K562 (cell line): ENCODE data around the gene SPRYD3.

Experiments used
- ATF7 ChIP-seq: fragments of 450-650 bp; IDR thresholded peaks from 2 replicates; pipeline ENCODE4 v1.7.1; 2014; ENCODE audit warnings: mild to moderate bottlenecking, moderate library complexity
- POLR3G ChIP-seq: IDR thresholded peaks from 2 replicates; pipeline ENCODE4 v1.6.1; 2011; ENCODE audit not compliant: insufficient read length, insufficient replicate concordance; ENCODE audit errors: extremely low read depth
- RBM39 ChIP-seq: fragments of 200-400 bp; formaldehyde crosslinking; optimal IDR thresholded peaks from 2 replicates; pipeline ENCODE3; 2018; ENCODE audit warnings: low read depth, low read length
- RFX1 ChIP-seq: fragments of 450-650 bp; IDR thresholded peaks from 2 replicates; pipeline ENCODE4 v1.6.1; 2016; ENCODE audit warnings: mild to moderate bottlenecking, moderate library complexity
- SMC3 ChIP-seq: conservative IDR thresholded peaks from 2 replicates; pipeline ENCODE4 v1.6.1; 2011; ENCODE audit warnings: low read depth, low read length, improper control_type of control experiment; ENCODE audit not compliant: insufficient read depth
- ZFX ChIP-seq: sonication (generic); formaldehyde crosslinking; IDR thresholded peaks from 2 replicates; pipeline ENCODE4 v1.8.0; 2022; ENCODE audit warnings: mild to moderate bottlenecking, missing genetic modification reagents, moderate library complexity
- TF ChIP-seq, protein P1 (sequence below), 3 experiments: IDR thresholded peaks in 2 of 3; conservative IDR thresholded peaks in 1 of 3; 2 replicates each; pipeline ENCODE4 v1.5.1; 2011 to 2012; ENCODE audit warnings: low read length in 3 of 3, mild to moderate bottlenecking in 3 of 3, control low read depth in 2 of 3, improper control_type of control experiment in 1 of 3, inconsistent platforms in 1 of 3, low read depth in 1 of 3, mixed read lengths in 1 of 3, moderate library complexity in 1 of 3; ENCODE audit not compliant: insufficient read depth in 2 of 3
- TF ChIP-seq, protein P2 (sequence below): fragments of 450-650 bp; formaldehyde crosslinking; IDR thresholded peaks from 2 replicates; pipeline ENCODE4 v1.4.0; 2022; ENCODE audit warnings: mild to moderate bottlenecking, moderate library complexity
- TF ChIP-seq, protein P3 (sequence below): fragments of 250-450 bp; sonication (Bioruptor Pico); IDR thresholded peaks from 2 replicates; pipeline ENCODE4 v1.4.0; 2020; ENCODE audit warnings: mild to moderate bottlenecking, moderate library complexity
- TF ChIP-seq, protein P4 (sequence below): fragments of 450-650 bp; IDR thresholded peaks from 2 replicates; pipeline ENCODE4 v1.6.1; 2017; ENCODE audit warnings: mild to moderate bottlenecking, moderate library complexity

DNA sequence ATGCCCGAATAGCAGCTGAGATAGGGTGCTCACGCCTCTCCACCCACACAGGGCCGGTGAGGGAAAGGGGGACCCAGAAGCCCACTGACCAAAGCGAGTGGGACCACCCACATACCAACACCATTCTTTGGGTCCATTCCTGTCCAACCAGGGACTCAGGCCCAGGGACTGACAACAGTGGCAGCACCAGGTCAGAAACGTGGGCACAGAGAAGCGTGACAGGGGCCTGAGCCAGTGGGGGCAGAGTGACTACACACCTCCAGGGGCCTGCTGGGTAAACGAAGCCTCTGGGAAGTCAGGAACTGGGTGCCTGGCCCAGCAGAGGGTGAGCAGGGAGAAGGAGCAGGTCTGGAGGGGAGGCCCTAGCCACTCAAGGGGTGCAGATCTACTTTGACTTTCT lies 13.7 kb downstream of the SPRYD3 start:
- TF ChIP-seq ZFX (CRISPR knock-in tag), result no peak
- TF ChIP-seq, protein P1, sequence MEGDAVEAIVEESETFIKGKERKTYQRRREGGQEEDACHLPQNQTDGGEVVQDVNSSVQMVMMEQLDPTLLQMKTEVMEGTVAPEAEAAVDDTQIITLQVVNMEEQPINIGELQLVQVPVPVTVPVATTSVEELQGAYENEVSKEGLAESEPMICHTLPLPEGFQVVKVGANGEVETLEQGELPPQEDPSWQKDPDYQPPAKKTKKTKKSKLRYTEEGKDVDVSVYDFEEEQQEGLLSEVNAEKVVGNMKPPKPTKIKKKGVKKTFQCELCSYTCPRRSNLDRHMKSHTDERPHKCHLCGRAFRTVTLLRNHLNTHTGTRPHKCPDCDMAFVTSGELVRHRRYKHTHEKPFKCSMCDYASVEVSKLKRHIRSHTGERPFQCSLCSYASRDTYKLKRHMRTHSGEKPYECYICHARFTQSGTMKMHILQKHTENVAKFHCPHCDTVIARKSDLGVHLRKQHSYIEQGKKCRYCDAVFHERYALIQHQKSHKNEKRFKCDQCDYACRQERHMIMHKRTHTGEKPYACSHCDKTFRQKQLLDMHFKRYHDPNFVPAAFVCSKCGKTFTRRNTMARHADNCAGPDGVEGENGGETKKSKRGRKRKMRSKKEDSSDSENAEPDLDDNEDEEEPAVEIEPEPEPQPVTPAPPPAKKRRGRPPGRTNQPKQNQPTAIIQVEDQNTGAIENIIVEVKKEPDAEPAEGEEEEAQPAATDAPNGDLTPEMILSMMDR (IDR thresholded peaks at IDR 0.05 in 2 of 3, conservative IDR thresholded peaks at IDR 0.05 in 1 of 3; ENCODE audit: insufficient read depth in 2 of 3, low read depth in 1 of 3, low read length in 3 of 3), result no peak
- TF ChIP-seq RFX1, result no peak
- TF ChIP-seq RBM39, result no peak
- no peak for TF ChIP-seq SMC3
- TF ChIP-seq, protein P2, sequence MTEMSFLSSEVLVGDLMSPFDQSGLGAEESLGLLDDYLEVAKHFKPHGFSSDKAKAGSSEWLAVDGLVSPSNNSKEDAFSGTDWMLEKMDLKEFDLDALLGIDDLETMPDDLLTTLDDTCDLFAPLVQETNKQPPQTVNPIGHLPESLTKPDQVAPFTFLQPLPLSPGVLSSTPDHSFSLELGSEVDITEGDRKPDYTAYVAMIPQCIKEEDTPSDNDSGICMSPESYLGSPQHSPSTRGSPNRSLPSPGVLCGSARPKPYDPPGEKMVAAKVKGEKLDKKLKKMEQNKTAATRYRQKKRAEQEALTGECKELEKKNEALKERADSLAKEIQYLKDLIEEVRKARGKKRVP (CRISPR knock-in tag), result no peak
- TF ChIP-seq ATF7, result no peak
- TF ChIP-seq, protein P3, sequence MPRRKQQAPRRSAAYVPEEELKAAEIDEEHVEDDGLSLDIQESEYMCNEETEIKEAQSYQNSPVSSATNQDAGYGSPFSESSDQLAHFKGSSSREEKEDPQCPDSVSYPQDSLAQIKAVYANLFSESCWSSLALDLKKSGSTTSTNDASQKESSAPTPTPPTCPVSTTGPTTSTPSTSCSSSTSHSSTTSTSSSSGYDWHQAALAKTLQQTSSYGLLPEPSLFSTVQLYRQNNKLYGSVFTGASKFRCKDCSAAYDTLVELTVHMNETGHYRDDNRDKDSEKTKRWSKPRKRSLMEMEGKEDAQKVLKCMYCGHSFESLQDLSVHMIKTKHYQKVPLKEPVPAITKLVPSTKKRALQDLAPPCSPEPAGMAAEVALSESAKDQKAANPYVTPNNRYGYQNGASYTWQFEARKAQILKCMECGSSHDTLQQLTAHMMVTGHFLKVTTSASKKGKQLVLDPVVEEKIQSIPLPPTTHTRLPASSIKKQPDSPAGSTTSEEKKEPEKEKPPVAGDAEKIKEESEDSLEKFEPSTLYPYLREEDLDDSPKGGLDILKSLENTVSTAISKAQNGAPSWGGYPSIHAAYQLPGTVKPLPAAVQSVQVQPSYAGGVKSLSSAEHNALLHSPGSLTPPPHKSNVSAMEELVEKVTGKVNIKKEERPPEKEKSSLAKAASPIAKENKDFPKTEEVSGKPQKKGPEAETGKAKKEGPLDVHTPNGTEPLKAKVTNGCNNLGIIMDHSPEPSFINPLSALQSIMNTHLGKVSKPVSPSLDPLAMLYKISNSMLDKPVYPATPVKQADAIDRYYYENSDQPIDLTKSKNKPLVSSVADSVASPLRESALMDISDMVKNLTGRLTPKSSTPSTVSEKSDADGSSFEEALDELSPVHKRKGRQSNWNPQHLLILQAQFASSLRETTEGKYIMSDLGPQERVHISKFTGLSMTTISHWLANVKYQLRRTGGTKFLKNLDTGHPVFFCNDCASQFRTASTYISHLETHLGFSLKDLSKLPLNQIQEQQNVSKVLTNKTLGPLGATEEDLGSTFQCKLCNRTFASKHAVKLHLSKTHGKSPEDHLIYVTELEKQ (CRISPR knock-in tag), result no peak
- no peak for TF ChIP-seq POLR3G
- TF ChIP-seq, protein P4, sequence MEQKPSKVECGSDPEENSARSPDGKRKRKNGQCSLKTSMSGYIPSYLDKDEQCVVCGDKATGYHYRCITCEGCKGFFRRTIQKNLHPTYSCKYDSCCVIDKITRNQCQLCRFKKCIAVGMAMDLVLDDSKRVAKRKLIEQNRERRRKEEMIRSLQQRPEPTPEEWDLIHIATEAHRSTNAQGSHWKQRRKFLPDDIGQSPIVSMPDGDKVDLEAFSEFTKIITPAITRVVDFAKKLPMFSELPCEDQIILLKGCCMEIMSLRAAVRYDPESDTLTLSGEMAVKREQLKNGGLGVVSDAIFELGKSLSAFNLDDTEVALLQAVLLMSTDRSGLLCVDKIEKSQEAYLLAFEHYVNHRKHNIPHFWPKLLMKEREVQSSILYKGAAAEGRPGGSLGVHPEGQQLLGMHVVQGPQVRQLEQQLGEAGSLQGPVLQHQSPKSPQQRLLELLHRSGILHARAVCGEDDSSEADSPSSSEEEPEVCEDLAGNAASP, result no peak
